PFSK-1 (cell line): Measurements from ENCODE around the gene SLC4A8.
A peak's percentile ranks its signal among the peaks of the same experiment; 100 is the strongest.

Experiments
- FOXP2 ChIP-seq: optimal IDR thresholded peaks from 2 replicates; pipeline ENCODE3; 2011; ENCODE audit warnings: borderline replicate concordance, control low read depth, inconsistent platforms; ENCODE audit not compliant: insufficient read depth; ENCODE audit errors: extremely low read length, extremely low read depth
- POLR2AphosphoS5 ChIP-seq: IDR thresholded peaks from 2 replicates; pipeline ENCODE4 v1.6.1; 2012; ENCODE audit warnings: low read depth, mild to moderate bottlenecking, control low read depth, low read length, moderate library complexity
- REST ChIP-seq, 2 experiments: IDR thresholded peaks; 2 replicates each; pipeline versions ENCODE4 v1.6.1 to v1.8.0; 2011 to 2012; ENCODE audit warnings: low read depth in 2 of 2, low read length in 2 of 2, control low read depth in 1 of 2, inconsistent platforms in 1 of 2, mild to moderate bottlenecking in 1 of 2, moderate library complexity in 1 of 2; ENCODE audit not compliant: insufficient read depth in 1 of 2
- SIN3A ChIP-seq: IDR thresholded peaks from 2 replicates; pipeline ENCODE4 v1.6.1; 2012; ENCODE audit warnings: mild to moderate bottlenecking, low read length, moderate library complexity, borderline replicate concordance; ENCODE audit not compliant: insufficient read depth
- TAF1 ChIP-seq: IDR thresholded peaks from 2 replicates; pipeline ENCODE4 v1.6.1; 2012; ENCODE audit warnings: low read length, control low read depth, borderline replicate concordance; ENCODE audit not compliant: insufficient read depth

The SLC4A8 gene

GRCh38 chr12:51390891-51391282 is 33.7 kb upstream of the SLC4A8 start:
- no peak for TF ChIP-seq POLR2AphosphoS5
- TF ChIP-seq FOXP2: no peak
- no peak for TF ChIP-seq TAF1
- TF ChIP-seq SIN3A: no peak
- no peak for TF ChIP-seq REST (IDR thresholded peaks at IDR 0.05; ENCODE audit: insufficient read depth in 1 of 2, low read depth in 2 of 2, low read length in 2 of 2)

GRCh38 chr12:51391283-51392123 is 33.1 kb upstream of the SLC4A8 start, which contains the start of gene GALNT6:
TSS of gene GALNT6 (minus strand) at chr12:51391406. CDS start at chr12:51379781, 11,625 bp downstream.
- TF ChIP-seq TAF1 (no peak), FOXP2 (no peak), SIN3A (no peak), POLR2AphosphoS5 (no peak), REST (IDR thresholded peaks at IDR 0.05; ENCODE audit: insufficient read depth in 1 of 2, low read depth in 2 of 2, low read length in 2 of 2) (no peak)

- TF ChIP-seq REST (IDR thresholded peaks at IDR 0.05; ENCODE audit: insufficient read depth in 1 of 2, low read depth in 2 of 2, low read length in 2 of 2) (no peak), SIN3A (no peak), POLR2AphosphoS5 (no peak), TAF1 (no peak), FOXP2 (no peak)
These were observed 31.9 kb upstream of the SLC4A8 start for GRCh38 chr12:51392556-51393237.

- TF ChIP-seq FOXP2 (peak; percentile 20), POLR2AphosphoS5 (no peak), SIN3A (peak; percentile 72; the same call in 1 of the 2 replicates), TAF1 (no peak), REST (IDR thresholded peaks at IDR 0.05; ENCODE audit: insufficient read depth in 1 of 2, low read depth in 2 of 2, low read length in 2 of 2) (no peak)
These were observed 30.7 kb upstream of the SLC4A8 start for GRCh38 chr12:51393676-51394545.
